Measurements from ENCODE around the gene MRGPRE.

Gene MRGPRE

GRCh38 chr11:3213659-3214419, 18.4 kb downstream of the MRGPRE start:
- DNase-seq: no peak

GRCh38 chr11:3208272-3208671, 23.9 kb downstream of the MRGPRE start:
- DNase-seq: no peak

GRCh38 chr11:3207526-3208189, 24.6 kb downstream of the MRGPRE start:
- no peak for DNase-seq

DNA sequence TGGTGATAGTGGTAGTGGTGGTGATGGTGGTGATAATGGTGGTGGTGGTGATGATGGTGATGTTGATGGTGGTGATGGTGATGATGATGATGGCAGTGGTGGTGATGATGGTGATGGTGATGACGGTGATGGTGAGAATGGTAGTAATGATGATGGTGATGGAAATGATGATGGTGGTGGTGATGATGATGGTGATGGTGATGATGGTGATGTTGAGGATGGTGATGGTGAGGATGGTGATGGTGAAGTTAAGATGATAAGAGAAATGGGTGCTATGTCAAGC, 25.4 kb downstream of the MRGPRE start:
- no peak for DNase-seq

DNA sequence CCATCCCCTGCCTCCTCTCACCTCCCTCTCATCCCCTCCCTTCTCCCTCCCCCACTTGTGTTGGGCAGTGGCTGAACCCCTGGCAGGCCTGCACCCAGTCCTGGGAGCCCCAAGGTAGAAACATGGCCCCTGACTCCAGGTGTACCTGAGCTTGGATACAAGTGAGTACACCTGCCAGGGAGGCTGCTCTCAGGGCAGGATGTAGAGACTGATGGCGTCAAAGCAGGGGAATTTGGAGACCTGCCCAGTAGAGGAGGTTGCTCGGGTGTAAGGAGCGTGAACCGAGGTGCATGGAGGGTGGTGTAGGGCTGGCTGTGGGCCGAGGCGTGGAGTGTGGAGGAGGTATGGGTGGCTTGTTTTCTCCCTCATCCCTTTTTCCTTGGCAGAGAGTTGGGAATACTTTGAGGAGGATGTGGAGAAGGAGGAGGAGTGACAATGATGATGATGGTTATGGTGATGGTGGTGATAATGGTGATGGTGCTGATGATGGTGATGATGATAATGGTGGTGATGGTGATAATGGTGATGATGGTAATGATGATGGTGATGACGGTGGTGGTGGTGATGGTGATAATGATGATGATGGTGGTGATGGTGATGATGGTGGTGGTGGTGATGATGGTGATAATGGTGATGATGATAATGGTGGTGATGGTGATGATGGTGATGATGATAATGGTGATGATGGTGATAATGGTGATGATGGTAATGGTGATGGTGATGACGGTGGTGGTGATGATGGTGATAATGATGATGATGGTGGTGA, 25.9 kb downstream of the MRGPRE start:
- no peak for DNase-seq

DNA sequence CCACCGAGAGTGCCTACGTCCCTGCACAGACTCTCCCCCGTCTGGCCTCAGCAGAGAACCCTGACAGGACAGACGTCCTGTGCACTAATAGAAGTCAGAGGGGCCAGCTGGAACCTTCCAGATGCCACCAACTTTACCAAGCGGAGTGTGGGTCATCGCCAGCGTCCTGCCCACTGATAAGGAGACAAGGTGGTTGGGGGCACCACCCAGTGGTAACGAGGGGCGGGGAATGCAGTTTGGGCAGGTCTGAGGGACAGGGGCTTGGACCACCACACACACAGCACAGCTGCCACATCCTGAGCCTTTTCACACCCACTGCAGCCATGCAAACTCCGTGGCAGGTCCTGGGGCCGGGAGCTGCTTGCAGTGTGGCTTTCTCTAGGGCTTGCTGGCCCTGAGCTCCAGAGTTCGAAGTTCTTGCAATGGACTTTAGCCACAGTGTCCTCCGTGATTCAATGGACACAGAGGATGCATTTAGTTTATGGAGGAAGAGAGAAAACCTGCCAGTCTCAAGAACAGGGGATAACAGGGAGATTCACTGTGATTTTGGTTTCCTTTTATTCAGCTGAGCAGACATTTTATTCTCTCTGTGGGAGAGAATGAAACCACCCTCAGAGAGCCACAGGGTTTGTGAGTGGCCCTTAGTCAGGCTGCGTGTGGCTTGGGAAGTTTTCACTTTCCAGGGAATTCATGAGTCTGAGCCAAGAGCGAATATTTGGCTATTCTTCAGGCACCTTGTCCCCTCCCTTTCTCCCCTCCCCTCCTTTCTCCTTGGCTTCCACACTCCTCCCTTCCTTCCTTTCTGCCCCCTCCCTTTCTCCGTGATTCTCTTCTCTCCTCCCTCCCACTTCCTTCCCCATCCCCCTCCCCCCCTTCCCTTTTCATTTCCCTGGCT, 26.7 kb downstream of the MRGPRE start:
- DNase-seq: no peak

GRCh38 chr11:3204141-3205015, 27.8 kb downstream of the MRGPRE start:
- DNase-seq: no peak

- peak; percentile 45 for DNase-seq
Observed at GRCh38 chr11:3203221-3204043, 28.8 kb downstream of the MRGPRE start.

GRCh38 chr11:3202759-3203158, 29.5 kb downstream of the MRGPRE start:
- no peak for DNase-seq

DNA sequence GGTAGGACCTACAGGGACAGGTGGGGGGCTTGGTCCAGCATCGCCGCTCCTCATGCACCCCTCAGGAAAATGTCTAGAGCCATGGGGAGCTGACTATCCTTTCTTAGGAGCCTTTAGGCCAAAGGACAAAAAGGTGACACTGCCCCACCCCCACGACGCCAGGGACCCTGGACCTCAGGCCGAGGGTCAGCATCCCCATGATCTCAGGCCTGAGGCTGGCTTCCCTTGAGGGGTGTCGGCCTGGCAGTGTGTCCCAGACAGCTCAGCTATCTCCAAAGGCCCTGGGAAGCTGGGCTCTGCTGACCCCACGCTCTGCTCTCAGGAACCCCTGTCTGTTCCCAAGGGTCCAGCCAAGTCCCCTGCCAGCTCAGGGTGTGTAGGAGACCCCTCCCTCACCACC, 29.9 kb downstream of the MRGPRE start:
- no peak for DNase-seq

DNA sequence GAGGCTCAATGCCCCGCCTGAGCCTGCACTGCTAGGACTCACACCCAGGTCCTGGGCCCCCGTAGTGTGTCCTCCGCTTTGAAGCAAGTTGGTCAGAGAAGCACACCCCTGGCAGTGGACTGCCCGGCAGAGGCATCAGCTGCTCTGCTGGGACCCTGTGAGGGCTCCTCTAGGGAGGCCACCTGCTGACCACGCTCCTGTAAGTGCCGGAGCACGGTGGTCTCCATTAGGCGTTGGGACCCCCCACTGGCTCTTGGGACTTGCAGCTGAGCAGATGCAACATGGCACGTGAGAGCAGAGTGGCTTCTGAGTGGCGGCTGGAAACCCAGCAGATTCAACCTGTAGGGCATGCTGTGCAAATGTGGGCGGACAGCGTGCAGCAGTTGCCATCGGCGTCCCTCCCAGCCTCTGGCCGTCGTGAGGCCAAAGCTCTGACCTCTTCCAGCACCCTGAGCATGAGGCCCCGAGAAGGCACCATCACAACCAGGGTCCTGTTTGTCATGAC, 30.5 kb downstream of the MRGPRE start:
- no peak for DNase-seq

DNA sequence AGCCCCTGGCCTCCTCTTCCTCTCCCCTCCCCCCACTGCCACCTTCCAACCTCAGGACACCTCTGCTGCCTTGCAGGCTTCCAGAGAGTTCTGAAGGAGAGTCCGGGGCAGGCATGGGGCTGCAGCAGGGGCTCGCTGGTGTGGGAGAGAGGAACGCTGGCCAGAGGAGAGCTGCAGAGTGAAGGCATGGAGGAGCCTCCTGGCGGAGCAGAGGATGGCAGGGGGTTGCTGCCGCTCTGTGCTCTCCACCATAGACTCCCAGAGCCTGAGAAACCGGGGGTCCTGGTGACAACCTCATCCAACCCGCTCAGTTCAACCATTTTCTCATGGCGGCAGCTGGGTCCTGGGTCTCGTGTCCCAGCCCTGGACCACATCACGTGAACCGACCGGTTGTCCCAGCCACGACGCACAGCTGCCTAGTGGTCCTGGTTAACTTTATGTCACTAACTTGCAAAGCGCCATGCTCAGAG, 31.1 kb downstream of the MRGPRE start:
- DNase-seq: no peak

DNA sequence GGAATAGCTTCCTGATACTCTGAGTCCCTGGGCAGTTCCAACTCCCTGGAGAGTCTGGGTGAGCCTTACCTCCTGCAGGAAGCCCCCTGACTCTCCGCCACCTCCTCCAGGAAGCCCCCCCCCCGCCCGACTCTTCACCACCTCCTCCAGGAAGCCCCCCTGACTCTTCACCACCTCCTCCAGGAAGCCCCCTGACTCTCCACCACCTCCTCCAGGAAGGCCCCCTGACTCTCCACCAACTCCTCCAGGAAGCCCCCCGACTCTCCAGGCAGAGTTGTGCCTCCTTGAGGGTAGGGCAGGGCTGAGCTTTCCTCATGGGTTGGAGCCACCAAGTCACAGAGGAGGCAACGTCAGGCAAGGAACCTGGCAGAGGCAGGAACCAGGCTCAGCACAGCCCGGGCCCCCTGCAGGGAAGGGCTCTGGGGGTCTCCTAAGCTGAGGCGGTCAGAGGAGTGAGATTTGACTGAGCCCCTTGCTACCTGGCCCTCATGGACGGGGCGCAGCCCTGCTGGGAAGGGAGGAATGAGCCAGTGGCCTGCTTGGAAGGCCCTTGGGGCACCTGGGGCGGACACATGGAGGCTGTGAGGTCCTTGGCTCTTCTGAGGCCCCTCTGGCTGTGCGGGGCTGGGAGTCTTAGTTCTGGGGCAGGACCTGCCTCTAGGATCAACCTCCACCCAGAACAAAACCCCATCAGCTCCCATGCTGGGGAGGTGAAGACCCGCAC, 31.7 kb downstream of the MRGPRE start:
- no peak for DNase-seq

DNA sequence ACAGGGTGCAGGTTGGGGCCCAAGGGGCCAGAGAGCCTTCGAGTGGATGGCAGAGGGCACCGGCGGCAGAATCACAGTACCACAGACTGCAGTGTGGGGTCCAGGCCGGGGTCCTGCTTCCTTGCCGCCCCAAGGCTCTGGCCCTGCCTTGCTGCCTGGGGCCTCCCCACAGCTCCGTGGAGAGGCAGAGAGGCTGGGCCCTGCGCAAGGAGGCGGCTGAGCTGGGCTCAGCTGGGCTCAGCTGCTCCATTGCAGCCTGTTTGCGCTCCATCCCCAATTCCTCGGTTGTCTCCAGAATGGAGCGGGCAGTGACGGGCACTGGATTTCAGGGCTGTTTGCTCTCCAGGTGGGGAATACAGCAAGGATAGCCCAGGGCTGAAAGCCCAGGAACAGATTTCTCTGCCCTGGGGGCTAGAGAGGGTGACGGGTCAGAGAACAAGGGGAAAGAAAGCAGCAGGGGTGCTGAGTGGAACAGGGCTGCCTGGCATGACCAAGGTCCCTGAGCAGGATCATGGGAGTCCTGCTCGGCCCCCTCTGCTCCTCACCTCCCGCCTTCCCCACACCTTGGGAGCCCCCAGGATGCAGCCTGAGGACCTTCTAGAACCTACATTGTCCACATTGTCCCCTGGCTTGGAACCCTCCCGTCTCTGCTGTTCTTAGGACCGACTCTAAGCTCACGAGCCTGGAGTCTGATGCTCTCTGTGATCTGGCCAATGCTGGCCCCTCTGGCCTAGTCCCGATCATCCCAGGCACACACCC, 32.5 kb downstream of the MRGPRE start:
- no peak for DNase-seq

DNA sequence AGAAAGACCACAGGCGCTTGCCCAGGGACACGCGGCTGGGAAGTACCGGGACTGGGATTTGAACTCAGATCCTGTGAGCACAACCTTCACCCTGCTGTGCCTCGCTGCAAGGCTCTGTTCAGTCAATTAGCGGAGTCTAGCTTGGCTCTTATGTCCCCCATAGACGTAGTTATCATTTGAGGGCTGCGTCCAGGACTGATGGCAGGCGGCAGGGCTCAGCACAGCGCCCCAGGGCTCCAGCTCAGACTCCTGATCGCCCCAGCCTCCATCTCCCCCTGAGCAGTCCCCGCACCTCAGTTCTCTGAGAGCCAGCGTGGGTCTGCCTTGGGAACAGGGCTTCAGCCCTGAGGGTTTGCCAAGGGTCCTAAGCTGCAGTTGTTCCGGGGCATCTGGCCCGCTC, 33.4 kb downstream of the MRGPRE start:
- DNase-seq: no peak

GRCh38 chr11:3197878-3198528, 34.2 kb downstream of the MRGPRE start:
- DNase-seq: no peak

GRCh38 chr11:3197044-3197695, 35.0 kb downstream of the MRGPRE start:
- DNase-seq: no peak
